DMS153 (cell line): ENCODE data around the gene P2RY2.

ENCODE experiments used
- DNase-seq: peaks from one replicate; lab custom pipeline; 2025; lab: John Stamatoyannopoulos, UW

The P2RY2 gene

DNA sequence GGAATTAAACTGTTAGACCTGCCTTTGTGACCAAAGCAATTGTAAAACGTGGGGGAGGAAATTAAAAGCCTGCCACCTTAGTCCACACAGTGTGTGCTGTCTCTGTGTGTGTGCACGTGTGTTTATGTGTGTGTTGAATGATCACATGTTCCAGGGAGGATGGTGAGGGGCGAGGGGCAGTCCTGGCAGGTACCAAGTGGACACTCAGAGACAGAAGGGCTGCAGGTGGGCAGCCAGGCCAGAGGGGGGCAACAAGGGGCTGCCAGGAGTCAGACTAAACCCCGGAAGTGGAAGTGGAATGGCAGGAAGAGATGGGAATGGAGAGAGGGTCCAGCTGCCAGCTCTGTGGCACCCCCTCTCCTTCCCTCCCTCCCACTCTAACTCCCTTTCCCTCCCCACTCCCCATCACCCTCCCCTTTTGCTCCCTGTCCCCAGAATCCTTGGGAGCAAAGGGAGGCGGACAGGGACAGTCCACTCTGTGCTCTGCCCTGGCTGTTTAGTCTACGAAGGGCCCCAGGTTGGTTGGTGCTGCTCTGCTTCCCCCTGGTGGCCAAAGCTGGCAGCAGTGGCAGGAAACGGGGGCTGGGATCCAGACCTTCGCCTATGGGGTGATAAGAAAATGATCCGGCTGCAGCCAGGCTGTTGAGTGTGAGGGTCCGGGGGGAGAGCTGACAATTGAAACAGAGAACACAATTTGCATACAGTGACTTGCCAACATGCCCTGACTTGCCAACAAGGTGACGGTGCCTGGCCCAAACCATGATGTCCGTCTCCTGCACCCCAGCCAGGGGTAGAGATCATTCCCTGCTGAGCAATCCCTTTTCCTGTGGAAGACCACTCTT lies 24.4 kb downstream of the P2RY2 start:
- peak; percentile 67 for DNase-seq

DNA sequence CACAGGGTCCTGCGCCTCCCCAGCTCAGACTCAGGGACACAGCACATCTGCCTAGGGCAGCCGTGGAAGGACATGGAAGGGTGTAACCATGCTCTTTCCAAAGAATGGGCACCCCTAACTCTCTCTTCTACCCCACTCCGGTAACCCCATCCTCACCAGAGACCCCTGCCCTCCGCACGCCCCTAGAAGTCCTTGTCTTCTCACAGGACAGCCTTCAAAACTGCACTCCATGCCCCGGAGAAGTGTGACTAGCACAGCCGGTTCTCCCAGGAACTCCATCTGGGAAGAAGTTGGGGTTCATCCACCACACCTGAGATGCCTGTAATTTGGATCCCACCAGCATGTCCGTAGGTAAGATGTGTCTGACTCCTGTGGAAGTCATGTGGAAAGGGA lies 25.0 kb downstream of the P2RY2 start:
- DNase-seq, result no peak

DNA sequence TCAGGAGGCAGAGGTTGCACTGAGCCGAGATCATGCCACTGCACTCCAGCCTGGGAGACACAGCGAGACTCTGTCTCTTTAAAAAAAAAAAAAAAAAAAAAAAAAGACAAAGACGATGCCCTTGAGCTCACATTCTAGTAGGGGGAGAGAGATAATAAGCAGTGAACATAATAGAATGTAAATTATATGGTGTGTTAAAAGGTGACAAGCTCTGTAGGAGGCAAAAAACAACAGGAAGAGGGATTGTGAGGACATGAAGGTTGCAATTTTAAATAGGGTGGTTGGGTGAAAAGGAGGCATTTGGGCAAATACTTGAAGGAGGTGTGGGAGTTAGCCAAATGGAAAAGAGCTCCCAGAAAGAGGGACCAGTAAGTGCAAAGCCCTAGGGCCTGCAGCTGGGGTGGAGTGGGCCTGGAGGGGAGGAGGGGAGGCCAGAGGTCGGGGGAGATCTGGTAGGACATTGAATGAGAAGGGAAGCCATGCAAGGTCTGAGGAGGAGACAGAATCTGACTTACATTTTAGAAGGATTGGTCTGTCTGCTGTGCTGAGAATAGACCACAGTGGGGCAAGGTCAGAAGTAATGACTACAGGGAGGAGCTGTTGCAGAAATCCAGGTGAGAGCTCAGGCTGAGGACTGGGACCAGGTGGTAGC lies 26.6 kb downstream of the P2RY2 start:
- DNase-seq, result no peak

DNA sequence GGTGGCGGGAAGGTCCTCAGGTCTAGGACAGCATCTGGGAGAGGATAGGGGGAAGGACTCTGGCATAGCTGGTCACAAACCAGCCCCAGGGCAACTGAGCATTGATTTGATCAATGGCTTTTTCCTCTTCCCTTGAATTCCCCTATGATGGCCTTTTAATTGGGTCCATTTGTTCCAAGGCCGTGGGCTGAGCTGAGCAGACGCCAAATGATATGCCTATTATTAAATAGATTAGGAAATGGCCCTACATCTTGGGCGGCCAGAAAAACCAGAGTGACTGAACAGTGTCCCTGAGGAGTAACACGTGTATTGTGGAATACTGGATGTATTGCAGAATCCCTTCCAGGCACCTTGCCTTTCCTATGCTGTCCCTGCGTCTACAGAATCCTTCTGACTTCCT lies 27.4 kb downstream of the P2RY2 start:
- DNase-seq, result no peak

DNA sequence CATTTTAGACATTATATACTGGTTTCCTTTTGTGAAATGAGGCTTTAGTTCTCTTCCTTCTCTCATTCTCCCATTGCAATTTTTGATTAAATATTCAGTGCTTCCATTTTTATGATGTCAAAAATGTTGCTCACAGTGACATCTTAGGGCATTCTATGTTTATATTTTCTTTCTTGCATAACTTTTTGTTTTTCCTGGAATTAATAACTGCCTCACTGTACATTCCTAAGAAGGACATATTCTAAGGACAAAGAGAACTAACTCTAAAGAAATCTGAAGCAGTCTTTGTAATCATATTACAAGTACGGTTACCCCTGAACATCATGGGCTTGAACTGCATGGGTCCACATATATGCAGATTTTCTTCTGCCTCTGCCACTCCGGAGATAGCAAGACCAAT lies 28.2 kb downstream of the P2RY2 start:
- DNase-seq, result no peak

DNA sequence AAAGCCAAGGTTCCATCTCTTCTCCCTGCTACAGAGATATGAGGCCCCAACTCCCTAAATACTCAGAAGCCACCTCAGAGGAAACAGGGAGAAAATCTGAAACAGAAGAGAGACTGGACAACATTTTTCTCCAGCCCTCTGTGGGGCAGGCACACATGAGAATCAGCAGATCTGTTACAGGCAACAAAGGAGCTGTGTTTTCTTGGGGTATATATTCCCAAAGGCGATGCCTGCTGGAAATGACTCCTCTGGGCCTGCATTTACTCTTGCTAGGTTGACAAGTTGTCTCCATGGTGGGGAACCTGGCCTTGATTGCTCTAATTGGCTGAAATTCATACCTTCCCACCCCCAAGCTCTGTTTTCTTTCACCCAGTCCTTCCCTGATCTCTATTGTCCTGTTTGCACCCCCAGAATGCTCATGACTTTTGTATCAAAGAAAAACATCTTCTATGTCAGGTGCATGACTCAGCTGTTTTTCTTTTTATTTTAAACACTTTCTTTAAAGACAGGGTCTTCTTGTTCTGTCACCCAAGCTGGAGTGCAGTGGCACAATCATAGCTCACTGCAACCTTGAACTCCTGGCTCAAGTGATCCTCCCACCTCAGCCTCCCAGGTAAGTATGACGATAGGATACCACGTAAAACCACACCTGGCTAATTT lies 30.6 kb downstream of the P2RY2 start:
- DNase-seq, result no peak

DNA sequence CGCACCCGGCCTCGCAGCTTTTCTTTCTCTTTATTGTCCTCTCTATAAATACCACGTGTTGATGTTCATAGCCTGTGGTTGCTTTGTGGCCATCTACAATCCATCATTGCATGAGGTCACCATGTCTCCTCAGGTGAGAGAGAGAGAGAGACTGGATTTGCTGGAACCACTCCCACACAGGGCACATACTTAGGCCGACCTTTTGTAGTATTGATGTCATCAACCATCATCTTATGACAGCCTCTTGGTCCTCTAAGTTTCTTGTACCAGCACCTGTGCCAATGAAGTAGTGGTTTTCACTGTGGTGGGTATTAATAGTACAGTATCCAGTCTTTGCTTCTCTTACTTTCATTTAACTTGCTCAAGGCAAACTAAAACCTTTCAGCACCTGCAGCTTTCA lies 31.2 kb downstream of the P2RY2 start:
- DNase-seq, result no peak

DNA sequence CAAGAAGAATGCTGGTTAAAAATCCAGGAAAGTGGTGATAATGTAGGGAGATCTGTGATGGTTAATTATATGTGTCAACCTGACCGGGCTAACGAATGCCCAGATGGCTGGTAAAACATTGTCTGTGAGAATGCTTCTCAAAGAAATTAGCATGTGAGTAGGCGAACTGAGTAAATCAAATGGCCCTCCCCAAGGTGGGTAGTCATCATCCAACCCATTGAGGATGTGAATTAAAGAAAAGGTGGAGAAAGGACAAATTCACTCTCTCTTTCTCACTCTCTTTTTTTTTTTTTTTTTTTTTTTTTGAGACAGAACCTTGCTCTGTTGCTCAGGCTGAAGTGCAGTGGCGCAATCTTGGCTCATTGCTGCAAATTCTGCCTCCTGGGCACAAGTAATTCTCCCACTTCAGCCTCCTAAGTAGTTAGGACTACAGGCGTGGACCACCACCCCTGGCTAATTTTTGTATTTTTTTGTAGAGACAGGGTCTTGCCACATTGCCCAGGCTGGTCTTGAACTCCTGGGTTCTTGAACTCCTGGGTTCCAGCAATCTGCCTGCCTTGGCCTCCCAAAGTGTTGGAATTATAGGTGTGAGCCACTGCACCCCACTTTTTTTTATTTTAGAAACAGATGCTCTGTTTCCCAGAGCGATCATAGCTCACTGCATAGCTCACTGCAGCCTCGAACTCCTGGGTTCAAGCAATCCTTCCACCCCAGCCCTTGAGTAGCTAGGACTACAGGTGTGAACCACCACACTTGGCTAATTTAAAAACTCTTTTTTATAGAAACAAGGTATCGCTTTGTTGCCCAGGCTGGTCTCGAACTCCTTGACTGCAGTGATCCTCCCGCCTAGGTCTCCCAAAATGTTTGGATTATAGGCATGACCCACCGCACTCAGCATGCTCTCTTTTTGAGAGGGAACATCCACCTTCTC lies 32.0 kb downstream of the P2RY2 start:
- no peak for DNase-seq

DNA sequence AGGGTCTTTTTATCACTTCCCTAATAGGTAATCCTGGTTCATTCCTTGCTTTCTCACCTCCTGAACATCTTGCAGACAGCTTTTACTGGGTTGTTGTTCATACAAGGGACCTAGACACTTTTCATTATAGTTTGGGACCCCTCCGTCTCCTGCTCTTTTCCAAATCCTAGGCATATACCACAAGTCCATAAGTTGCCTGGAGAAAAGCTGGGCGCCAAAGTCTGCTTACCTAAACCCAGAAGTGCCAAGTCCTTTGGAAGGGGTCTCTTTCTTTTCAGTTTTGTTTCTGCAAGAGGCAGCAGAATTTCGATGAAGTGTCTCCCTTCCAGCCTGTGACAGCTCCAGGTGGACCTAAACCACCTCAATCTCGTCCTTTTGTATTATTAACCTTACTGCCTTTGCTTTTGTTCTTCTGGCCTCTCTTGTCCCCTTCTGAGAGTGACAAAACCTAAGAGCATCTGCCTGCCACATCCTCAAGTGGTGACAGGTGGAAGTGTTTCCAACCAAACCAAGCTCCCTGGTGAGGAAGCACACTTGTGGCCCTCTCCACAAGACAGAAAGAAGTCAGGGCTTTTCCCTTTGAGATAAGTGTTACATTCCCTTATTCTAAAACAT lies 34.6 kb downstream of the P2RY2 start:
- DNase-seq, result no peak

DNA sequence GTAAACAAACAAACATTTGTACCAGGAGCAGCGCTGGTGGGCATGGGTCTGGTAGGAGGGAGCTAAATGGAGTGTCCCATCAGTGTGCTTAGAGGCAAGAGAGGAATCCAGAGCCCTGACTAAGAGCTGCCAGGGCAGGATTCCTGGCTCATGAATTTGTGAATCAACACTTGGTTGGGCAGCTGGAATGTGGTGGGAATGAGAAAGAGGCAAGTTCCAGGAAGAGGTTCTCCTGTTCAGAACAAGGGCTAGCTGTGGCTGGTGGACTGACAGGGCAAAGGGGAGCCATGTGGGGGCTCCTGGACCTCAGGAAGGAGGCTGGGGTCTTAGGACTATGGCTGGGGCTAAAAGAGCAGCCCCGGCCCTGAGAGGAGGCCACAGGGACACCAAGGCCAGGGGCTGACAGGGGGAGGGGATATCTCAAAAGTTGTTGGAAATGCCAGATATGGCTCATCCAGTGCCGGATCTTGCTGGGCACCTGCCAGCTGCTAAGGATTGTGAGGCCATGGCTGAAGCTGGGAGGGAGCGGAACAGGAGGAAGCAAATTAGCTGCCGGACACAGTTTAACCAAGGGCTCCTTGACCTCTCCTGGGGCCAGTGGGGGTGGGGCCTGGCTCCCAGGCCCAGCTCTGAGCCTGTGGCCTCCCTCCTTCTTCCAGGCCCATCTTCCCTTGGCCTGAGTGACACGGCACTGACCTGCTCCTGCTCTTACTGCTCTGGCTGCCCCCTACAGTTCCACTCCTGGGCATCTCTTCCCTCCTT lies 39.4 kb downstream of the P2RY2 start:
- DNase-seq, result no peak

DNA sequence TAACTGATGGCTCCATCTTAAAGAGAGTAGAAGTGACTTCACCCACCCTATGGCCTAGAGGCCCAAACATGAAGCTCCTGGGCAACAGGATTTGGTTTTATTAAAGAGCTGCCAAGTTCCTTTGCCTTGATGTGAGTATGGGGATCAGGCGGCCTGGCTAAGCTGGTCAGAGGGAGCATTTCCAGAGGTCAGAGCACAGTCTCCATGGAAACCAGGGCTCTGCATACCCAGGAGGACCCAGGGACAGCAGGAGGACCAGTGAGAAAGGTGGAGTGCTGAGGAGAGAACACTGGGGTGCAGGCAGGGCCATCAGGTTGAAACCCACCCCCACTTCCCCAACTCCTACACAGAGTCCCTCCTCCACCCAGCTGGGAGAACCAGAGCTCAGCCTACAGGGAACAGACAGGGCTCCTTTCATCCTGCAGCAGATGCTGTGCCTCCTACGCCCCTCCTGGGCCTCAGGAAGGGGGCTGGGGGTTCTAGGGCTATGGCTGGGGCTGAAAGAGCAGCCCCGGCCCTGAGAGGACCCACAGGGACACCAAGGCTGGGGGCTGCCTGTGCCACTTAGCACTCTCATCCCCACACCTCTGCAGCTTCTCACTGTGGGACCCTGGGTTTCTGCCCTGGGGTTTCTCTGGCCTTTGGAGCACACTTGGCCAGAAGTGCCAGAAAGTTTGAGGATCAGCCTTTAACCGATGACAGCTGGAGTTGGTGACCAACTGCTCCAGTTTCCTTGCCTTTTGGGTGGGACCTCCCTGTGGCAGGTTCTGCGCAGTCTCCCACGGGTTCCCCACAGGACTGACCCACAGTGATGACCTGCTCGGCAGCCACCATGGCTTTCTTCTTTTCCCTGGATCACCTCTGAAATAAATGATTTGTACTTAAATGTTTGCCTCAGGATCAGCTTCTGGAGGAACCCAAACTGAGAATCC lies 40.3 kb downstream of the P2RY2 start:
- no peak for DNase-seq

DNA sequence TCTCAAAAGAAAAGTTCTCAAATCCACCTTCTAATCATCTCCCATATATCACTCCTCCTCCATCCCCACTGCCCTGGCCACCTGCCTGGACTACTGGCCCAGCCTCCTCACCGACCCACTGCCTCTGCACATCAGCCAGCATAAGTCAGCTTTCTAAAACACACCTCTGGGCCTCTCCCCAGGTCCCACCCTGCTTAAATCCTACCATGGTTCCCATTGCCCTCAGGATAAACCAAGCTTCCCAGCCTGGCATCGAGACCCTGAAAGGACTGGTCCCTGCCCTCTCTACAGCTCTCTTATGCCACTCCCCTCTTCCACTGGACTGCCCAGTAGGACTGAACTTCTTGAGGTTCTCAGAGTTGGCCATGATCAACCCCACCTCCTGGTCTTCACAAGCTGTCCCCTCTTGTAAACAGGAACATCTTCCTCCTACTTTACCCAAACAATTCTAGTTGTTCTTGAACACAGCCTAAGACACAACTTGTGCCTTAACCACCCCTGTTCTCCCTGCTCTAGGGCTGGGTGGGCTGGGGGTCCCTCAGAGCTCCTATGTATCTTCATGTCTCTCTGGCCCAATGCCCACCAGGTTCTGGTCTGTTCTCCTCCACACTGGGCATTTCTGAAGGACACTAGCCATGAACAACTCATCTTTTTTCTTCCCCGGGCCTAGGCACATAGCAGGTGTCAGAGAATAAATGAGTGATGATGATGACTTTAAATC lies 41.5 kb downstream of the P2RY2 start:
- no peak for DNase-seq

DNA sequence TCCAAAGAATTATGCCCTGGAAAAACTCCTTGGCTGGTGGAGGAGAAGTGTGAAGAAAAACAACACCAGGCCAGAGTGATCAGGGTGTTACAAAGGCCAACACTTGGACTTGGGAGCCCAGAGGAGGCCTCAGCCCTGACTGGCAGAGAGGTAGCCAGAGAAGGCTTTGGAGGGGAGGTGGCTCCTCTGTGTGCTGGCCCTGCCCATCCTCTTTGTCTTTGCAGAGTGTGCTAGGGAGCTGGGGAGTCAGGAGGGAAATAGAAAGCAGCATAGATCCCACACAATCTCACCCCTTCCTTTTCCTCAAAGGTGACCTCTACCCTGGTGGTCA lies 42.0 kb downstream of the P2RY2 start:
- no peak for DNase-seq

DNA sequence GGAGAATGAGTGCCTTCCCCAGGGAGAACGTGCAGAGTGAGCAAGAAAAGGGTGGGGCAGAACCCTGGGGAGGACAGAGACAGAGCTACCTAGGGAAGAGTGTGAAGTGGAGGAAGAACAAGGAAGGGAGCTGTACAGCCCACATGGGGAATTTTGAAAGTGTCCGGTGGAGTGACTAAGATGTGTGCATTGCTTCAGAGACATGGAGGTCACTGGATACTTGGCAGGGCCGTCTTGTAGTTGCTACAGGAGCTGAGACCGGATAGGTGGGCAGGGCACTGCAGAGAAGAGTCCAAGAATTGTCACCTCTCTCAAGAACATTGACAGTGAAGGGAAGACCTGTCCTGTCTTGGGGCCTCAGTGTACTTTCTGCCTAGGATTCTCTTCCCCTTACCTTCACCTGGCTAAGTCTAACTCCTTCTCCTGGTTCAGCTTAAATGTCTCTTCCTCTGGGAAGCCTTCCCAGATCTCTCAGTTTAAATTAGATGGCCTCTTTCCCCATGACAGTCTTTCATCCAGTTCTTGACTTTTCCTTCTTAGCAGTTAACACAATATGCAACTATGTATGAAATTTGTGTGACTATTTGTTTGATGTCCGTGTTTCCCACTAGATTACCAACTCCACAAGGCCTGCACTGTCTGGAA lies 44.9 kb downstream of the P2RY2 start:
- DNase-seq, result no peak

DNA sequence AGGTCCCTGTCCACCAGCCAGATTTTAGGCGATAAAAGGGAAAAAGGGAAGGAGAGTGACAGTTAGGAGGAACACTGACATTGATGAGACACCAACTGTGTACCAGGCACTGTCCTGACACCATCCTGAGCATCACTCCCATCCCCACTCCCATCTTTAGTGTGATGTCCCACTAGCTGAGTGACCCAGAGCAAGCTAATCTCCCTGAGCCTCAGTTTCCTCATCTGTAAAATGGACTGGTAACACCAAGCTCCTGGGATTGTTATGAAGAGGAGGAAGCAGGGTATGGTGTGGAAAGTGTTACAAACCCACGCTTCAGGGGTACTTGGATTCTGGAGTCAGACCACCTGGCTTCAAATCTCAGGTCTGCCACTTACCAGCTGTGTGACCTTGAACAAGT lies 45.6 kb downstream of the P2RY2 start:
- DNase-seq, result no peak

DNA sequence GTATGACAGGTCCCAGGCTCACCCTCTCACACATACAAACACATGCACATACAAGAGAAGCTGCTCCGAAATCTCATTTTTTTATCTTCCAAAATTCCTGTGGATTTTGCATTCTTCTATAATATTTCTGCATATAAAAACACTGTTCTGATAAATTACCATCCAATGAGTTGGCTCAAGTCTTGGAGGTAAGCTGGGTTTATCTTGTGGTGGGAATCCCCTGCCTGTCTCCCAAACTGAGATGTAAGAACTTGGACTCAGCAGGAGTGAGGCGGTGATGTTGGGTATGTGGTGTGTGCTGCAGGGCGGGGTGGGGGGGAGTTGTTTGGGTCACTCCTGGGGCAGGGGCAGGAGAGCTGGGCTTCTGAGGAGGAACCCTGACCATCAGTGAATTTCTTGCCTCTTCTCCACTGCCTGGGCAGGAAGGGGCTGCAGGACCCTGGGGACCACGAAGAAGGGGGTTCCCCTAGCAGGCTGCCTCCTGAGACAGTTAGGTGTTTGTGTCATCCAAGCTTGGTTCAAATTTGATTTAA lies 47.3 kb downstream of the P2RY2 start:
- no peak for DNase-seq

DNA sequence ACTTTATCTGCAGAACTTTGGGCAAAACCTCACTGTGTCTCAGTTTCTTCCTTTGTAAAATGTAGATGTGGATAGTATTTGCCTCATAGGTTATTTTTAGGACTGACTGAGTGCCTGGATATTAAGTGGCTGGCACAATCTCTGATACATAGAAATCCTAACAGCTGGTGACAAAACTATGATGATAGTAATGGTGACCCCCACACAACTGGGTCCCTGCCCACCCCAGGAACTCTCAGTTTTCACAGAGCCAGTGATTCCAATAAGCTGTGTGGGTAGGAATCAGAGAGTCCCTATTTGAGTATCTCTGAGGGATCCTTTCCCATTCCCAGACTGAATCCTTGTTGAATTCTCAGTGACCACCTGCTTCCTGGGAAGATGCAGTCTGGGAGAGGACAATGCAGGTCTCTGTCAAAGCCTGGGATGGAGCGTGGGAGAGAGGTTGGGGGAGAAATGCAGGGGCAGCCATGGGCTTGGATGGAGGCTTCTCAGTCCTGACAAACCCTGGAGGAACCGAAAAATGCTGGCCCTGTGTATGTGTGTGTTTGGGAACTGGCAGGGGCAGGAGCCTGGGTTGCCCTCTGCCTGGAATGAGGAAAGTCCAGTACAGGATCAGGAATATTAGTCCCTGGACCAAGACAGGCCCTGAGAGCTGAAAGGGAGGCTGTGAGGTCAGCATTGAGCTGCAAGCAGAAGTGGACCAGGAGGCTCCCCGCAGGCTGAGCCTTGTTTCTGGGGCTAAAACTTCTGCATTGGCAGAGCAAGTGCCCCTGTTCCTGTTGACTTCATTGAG lies 48.0 kb downstream of the P2RY2 start:
- no peak for DNase-seq

DNA sequence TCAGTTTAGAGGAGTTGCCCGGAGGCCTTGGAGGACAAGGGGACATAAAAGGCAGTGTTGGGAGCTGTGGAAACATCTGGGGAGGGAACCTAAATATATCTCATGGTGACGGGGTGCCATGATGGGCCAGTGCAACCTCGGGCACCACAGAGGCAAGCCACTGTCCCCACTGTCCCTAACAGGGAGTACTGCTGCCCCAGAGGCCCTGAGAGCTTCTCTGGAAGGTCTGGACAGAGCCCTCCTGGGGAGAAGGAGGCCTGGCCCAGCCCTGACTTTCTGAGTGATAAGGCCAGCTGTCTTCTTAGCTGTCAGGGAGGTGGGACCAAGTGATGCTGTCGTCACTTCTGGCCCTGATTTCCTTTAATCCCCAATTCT lies 48.6 kb downstream of the P2RY2 start:
- DNase-seq, result no peak
